ENCODE measurements around the gene GPSM3. TPM values are rescaled to one million over a fixed set of nuclear protein-coding genes. Genes with fewer than 3 reads are reported as not detected.

The GPSM3 gene
- total and polyA plus RNA-seq, 2 donors (not counting 3 experiments of a cell fraction or from before 2014, with no cell fraction given) = 19.5 to 21.6 TPM

GRCh38 chr6:32195902-32196681 is 3.6 kb upstream of the GPSM3 start:
- BruUV-seq (replicated peaks) = TSS peak; percentile 92
- H4K20me1 ChIP-seq (replicated peaks; ENCODE audit: control insufficient read depth, extremely low read depth, insufficient read depth, low read length) = no peaks in the 10 kb centered on the region
- no peaks in the 10 kb centered on the region for H3K9me3 ChIP-seq (replicated peaks; ENCODE audit: control insufficient read depth, insufficient read depth, low read length)
- FAIRE-seq (no peak), DNase-seq (ENCODE audit: low read depth, low spot score) (peak; percentile 99)
- H3K4me1 ChIP-seq (ENCODE audit: control insufficient read depth, extremely low read depth, insufficient read depth, low read length) = peaks cover 33% of the 10 kb centered on the region
- peak overlapping the region; percentile 99 for H3K27ac ChIP-seq (ENCODE audit: insufficient read depth, low read depth, low read length)
- POLR2A ChIA-PET = interaction anchor here (0.7 to 1.6 kb wide), 8 partner anchors 9 to 68 kb away, joined by 3 to 9 read pairs (median 4); partner anchors contain the start of genes ATF6B and FKBPL
- intact Hi-C loops (cut with micrococcal nuclease) = loop anchor here (1.0 to 10.0 kb wide), 11 partner anchors 18 to 773 kb away; partner anchors contain the start of genes C6orf47, CSNK2B, FKBPL and GPANK1
- peaks cover 0 to 5% of the 10 kb centered on the region in 2 experiments for H3K36me3 ChIP-seq (ENCODE audit: control insufficient read depth in 2 of 2, extremely low read depth in 1 of 2, insufficient read depth in 2 of 2, low read length in 2 of 2)
- peak overlapping the region; percentile 99 for H3K9ac ChIP-seq (replicated peaks; ENCODE audit: extremely low read depth, insufficient read depth, low read length)
- H2AFZ ChIP-seq (ENCODE audit: low read depth, low read length) = no peak overlapping the region
- peak; percentile 78 for TF ChIP-seq POLR2AphosphoS5 (IDR thresholded peaks at IDR 0.05; ENCODE audit: insufficient read depth, low read depth, low read length)
- TF ChIP-seq CTCF (IDR thresholded peaks at IDR 0.05; ENCODE audit: extremely low read depth in 1 of 2, insufficient read depth in 1 of 2, low read depth in 1 of 2, low read length in 2 of 2) = no peak
- peak; percentile 31 for TF ChIP-seq FOS (IDR thresholded peaks at IDR 0.05; ENCODE audit: borderline replicate concordance, insufficient read depth, low read length)
- peak; percentile 84 for TF ChIP-seq MAX (IDR thresholded peaks at IDR 0.05; ENCODE audit: insufficient read depth, insufficient read length)
- TF ChIP-seq POLR2A (IDR thresholded peaks at IDR 0.05; ENCODE audit: low read depth, low read length) = peak; percentile 84
- TF ChIP-seq MYC (IDR thresholded peaks at IDR 0.05; ENCODE audit: low read depth, low read length) = no peak
- no peak for TF ChIP-seq EZH2 (IDR thresholded peaks at IDR 0.05; ENCODE audit: borderline replicate concordance, low read depth, low read length, severe bottlenecking)
- TF ChIP-seq JUN (IDR thresholded peaks at IDR 0.05; ENCODE audit: borderline replicate concordance, insufficient read depth, insufficient read length, low read depth) = peak; percentile 91
- no peaks in the 10 kb centered on the region for H3K27me3 ChIP-seq (ENCODE audit: control insufficient read depth in 2 of 2, insufficient read depth in 2 of 2, low read length in 2 of 2)
- dilution Hi-C loops (cut with MboI; ENCODE audit: extremely low pct_ligation_motif_present, low sequenced_read_pairs) = no loop called here
- H3K4me3 ChIP-seq (replicated peaks in 1 of 3; ENCODE audit: insufficient read depth in 1 of 3, low read depth in 1 of 3, low read length in 3 of 3) = peak overlapping the region; percentile 5 to 59 (median 48)
- peak overlapping the region; percentile 71 for H3K4me2 ChIP-seq (ENCODE audit: insufficient read depth, low read length)
- CTCF ChIA-PET = interaction anchor here (0.8 to 1.6 kb wide), 23 partner anchors 10 to 642 kb away, joined by 3 to 24 read pairs (median 3); partner anchors contain the start of genes AGPAT1, ATF6B, FKBPL and NOTCH4
- H3K9me1 ChIP-seq (replicated peaks; ENCODE audit: control insufficient read depth, extremely low read depth, insufficient read depth, low read length) = no peaks in the 10 kb centered on the region
- H3K79me2 ChIP-seq (ENCODE audit: control insufficient read depth, insufficient read depth, low read length) = peaks cover 4% of the 10 kb centered on the region
